Activated CD8-positive, alpha-beta T cell treated with anti-CD3 and anti-CD28 coated beads for 36 hours (primary cell): ENCODE measurements around the gene ZNF865. TPM values are rescaled to one million over a fixed set of nuclear protein-coding genes. Genes with fewer than 3 reads are reported as not detected.

Source experiments
- ATAC-seq: fragments of 200-7000 bp; cut with Tn5 transposase; one replicate; pipeline ENCODE4 v1.10.0; 2021; ENCODE audit warnings: mild to moderate bottlenecking, moderate library complexity
- CTCF ChIA-PET: fragments of 350-600 bp; sonication (Branson Sonifier 250); formaldehyde crosslinking; loops from one replicate; lab custom pipeline; 2021; ENCODE audit warnings: antibody characterized with exemption; lab: Charles Lee
- POLR2A ChIA-PET: fragments of 350-600 bp; sonication (Branson Sonifier 250); formaldehyde crosslinking; loops from one replicate; lab custom pipeline; 2021; ENCODE audit warnings: antibody characterized with exemption; lab: Charles Lee
- DNase-seq: peaks from one replicate; pipeline ENCODE4 v3.0.0-alpha.2; 2020
- H3K27ac Mint-ChIP-seq: one replicate; pipeline ENCODE4 v1.8.0; 2021; ENCODE audit warnings: mild to moderate bottlenecking, mixed read lengths
- H3K27me3 Mint-ChIP-seq: one replicate; pipeline ENCODE4 v1.8.0; 2021; ENCODE audit warnings: mixed read lengths
- H3K36me3 Mint-ChIP-seq: one replicate; pipeline ENCODE4 v1.8.0; 2021; ENCODE audit warnings: low read depth, mixed read lengths
- H3K4me1 Mint-ChIP-seq: one replicate; pipeline ENCODE4 v1.8.0; 2021; ENCODE audit warnings: low read depth, mixed read lengths
- H3K4me3 Mint-ChIP-seq: one replicate; pipeline ENCODE4 v1.8.0; 2021; ENCODE audit warnings: mild to moderate bottlenecking, moderate library complexity, mixed read lengths
- H3K9me3 Mint-ChIP-seq: one replicate; pipeline ENCODE4 v1.8.0; 2021; ENCODE audit warnings: mixed read lengths
- intact Hi-C: fragments of 100-400 bp; cut with micrococcal nuclease; formaldehyde crosslinking; loops from one replicate; pipeline ENCODE4 v1.10.0; 2022
- total RNA-seq, 2 experiments: library from RNA; stranded (reverse); gene quantifications; one replicate each; pipeline ENCODE4 v1.2.3, GENCODE V29; 2021
- TF ChIP-seq, protein P1 (sequence below): fragments of 200-600 bp; IDR thresholded peaks from one replicate; pipeline ENCODE4 v1.8.0; 2022; ENCODE audit warnings: antibody characterized with exemption, mild to moderate bottlenecking

The ZNF865 gene
- total RNA-seq, 2 experiments from 2014 or later, result 10.6 to 11.7 TPM

DNA sequence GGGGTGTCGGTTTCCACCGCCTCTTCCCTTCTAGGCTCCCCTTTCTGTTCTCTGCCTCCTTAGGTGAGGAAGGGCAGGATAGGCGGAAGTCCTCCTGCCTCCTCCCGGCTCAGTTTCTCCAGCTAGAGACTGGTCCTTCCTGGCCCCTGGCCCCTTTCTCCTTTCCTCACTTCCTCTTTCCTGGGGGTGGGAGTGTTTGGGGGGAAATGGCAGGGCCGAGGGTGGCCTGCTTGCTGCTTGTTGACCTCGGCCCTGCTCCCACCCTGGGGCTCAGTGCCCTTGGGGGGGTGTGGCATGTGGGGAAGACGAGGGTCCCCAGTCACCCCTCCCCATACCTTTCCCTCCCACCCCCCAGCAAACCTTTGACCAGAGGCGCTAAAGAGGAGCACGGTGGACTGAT, 54.4 kb downstream of the ZNF865 start:
- H3K27me3 Mint-ChIP-seq, result no peaks in the 10 kb centered on the region
- peak overlapping the region; percentile 35 for H3K4me3 Mint-ChIP-seq
- no peaks in the 10 kb centered on the region for H3K9me3 Mint-ChIP-seq
- ATAC-seq, result no peak
- TF ChIP-seq, protein P1, sequence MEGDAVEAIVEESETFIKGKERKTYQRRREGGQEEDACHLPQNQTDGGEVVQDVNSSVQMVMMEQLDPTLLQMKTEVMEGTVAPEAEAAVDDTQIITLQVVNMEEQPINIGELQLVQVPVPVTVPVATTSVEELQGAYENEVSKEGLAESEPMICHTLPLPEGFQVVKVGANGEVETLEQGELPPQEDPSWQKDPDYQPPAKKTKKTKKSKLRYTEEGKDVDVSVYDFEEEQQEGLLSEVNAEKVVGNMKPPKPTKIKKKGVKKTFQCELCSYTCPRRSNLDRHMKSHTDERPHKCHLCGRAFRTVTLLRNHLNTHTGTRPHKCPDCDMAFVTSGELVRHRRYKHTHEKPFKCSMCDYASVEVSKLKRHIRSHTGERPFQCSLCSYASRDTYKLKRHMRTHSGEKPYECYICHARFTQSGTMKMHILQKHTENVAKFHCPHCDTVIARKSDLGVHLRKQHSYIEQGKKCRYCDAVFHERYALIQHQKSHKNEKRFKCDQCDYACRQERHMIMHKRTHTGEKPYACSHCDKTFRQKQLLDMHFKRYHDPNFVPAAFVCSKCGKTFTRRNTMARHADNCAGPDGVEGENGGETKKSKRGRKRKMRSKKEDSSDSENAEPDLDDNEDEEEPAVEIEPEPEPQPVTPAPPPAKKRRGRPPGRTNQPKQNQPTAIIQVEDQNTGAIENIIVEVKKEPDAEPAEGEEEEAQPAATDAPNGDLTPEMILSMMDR, result no peak
- POLR2A ChIA-PET, result interaction anchor here (0.7 to 1.2 kb wide), 3 partner anchors 8 to 13 kb away, joined by 3 read pairs; no protein-coding TSS in a partner anchor
- DNase-seq, result no peak
- H3K36me3 Mint-ChIP-seq, result peaks cover 70% of the 10 kb centered on the region
- peak overlapping the region; percentile 79 for H3K27ac Mint-ChIP-seq
- CTCF ChIA-PET, result no interaction called here
- intact Hi-C loops, result loop anchor here (10.0 kb wide), 1 partner anchor 405 kb away; the partner anchor contains the start of gene PPP6R1
- H3K4me1 Mint-ChIP-seq, result peaks cover 38% of the 10 kb centered on the region

DNA sequence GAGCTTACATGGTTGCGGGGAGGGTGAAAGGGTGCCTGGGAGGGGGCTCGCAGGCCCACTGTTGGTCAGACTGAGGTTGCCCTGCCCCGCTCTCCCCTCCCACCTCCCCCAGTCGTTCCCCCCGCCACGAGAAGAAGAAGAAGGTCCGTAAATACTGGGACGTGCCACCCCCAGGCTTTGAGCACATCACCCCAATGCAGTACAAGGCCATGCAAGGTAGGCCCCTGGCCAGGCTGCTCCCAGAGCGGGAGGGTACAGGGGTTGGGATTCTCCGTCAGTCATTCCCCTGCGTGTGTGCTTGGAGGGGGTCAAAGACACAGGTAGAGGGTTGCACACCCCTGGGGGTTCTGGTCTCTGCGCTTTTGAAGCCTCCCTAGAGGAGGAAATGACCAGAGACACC, 55.0 kb downstream of the ZNF865 start:
- TF ChIP-seq, protein P1, result no peak
- peak overlapping the region; percentile 71 for H3K27ac Mint-ChIP-seq
- no peak for DNase-seq
- ChIA-PET CTCF (no interaction called here), POLR2A (interaction anchor here (0.7 to 1.2 kb wide), 3 partner anchors 8 to 11 kb away, joined by 3 to 4 read pairs (median 3); no protein-coding TSS in a partner anchor)
- ATAC-seq, result no peak
- peaks cover 71% of the 10 kb centered on the region for H3K36me3 Mint-ChIP-seq
- intact Hi-C loops, result no loop called here
- H3K9me3 Mint-ChIP-seq, result no peaks in the 10 kb centered on the region
- H3K4me3 Mint-ChIP-seq, result no peak overlapping the region
- peaks cover 38% of the 10 kb centered on the region for H3K4me1 Mint-ChIP-seq
- no peaks in the 10 kb centered on the region for H3K27me3 Mint-ChIP-seq

DNA sequence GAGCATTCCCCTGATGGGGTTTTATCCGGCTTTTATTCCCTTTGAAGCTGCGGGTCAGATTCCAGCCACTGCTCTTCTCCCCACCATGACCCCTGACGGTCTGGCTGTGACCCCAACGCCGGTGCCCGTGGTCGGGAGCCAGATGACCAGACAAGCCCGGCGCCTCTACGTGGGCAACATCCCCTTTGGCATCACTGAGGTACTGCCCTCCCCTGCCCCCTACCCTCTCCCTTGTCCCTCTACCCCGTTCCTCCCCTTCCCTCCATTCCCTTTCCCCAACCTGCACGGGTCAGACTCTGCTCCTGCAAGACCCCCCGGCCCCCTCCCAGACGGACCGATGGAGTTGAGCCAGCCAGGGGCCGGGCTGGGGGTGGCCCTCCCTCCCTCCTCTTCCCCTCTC, 55.5 kb downstream of the ZNF865 start:
- ChIA-PET CTCF (no interaction called here), POLR2A (interaction anchor here (1.0 kb wide), 1 partner anchor 11 kb away, joined by 4 read pairs; no protein-coding TSS in a partner anchor)
- ATAC-seq (no peak), DNase-seq (no peak)
- Mint-ChIP-seq H3K27me3 (no peaks in the 10 kb centered on the region), H3K27ac (no peak overlapping the region), H3K36me3 (peaks cover 65% of the 10 kb centered on the region), H3K4me3 (no peak overlapping the region), H3K4me1 (peaks cover 38% of the 10 kb centered on the region), H3K9me3 (no peaks in the 10 kb centered on the region)
- intact Hi-C loops, result no loop called here
- TF ChIP-seq, protein P1, result no peak

DNA sequence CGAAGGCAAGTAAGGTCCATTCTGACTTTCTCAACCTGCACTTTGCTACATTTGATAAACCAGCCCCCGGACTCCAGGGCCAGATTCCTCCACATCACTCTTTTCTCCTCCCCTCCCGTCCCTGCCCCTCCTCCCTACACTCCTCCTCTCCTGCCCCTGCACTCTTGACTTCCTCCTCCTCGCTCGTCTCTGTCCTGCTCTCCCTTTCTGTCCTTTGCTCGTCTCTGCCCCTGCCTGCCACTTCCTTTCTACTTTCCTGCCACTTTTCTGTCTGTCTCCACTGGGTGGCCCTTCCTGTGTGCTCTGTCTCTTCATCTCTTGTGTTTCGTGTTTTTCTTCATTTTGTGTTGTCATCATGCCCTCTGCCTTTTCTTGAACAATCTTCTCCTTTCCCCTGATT, 56.4 kb downstream of the ZNF865 start:
- Mint-ChIP-seq H3K27ac (peak overlapping the region; percentile 61), H3K4me3 (no peak overlapping the region), H3K4me1 (peaks cover 41% of the 10 kb centered on the region), H3K36me3 (peaks cover 62% of the 10 kb centered on the region), H3K27me3 (no peaks in the 10 kb centered on the region), H3K9me3 (no peaks in the 10 kb centered on the region)
- DNase-seq (no peak), ATAC-seq (no peak)
- TF ChIP-seq, protein P1, result no peak
- ChIA-PET CTCF (interaction anchor here (1.6 kb wide), 1 partner anchor 10 kb away, joined by 5 read pairs; no protein-coding TSS in a partner anchor), POLR2A (no interaction called here)
- intact Hi-C loops, result no loop called here

DNA sequence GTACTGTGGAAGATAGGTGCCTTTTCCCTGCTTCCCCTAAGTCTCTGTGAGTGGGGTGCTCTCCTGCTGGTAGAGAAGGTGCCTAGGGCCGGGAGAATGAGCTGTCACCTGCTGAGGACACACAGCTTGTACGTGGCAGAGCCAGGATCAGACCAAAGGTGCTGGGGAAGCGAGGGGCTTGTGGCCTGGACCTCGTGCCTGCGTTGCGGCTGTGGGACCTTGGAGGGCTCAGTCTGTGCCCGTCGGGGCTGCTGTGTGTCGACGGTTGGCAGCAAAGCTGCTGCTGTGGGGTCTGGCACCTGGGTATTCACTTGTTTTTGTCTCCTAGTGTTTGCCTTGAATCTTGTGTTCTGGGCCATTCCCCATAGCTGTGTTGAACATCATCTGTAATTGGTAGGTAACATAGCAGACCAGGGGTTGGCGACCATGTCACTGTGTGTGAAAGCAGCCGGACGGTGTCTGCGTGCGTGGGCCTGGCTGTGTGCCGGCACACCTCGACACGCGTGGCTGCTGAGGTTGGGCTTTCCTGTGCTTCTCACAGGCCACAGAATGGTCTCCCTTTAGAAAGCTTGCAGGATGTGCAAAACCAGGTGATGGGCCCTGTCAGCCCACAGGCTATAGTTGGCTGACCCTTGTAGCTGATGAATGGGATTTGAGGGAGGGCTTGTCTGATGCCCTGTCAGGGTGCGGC, 58.5 kb downstream of the ZNF865 start:
- H3K9me3 Mint-ChIP-seq, result no peaks in the 10 kb centered on the region
- TF ChIP-seq, protein P1, result no peak
- peaks cover 62% of the 10 kb centered on the region for H3K36me3 Mint-ChIP-seq
- H3K4me3 Mint-ChIP-seq, result no peak overlapping the region
- H3K27me3 Mint-ChIP-seq, result no peaks in the 10 kb centered on the region
- POLR2A ChIA-PET, result interaction anchor here (1.0 to 2.2 kb wide), 3 partner anchors 8 to 13 kb away, joined by 3 to 7 read pairs (median 6); no protein-coding TSS in a partner anchor
- H3K27ac Mint-ChIP-seq, result no peak overlapping the region
- CTCF ChIA-PET, result no interaction called here
- peaks cover 24% of the 10 kb centered on the region for H3K4me1 Mint-ChIP-seq
- DNase-seq, result no peak
- intact Hi-C loops, result no loop called here
- ATAC-seq, result no peak
